ENCODE data around the gene AGPAT3. TPM values are rescaled to one million over a fixed set of nuclear protein-coding genes. Genes with fewer than 3 reads are reported as not detected.

Gene AGPAT3
- polyA plus RNA-seq, 2 of the 4 experiments (the other 2 are of a cell fraction) = 18.2 to 20.3 TPM

DNA sequence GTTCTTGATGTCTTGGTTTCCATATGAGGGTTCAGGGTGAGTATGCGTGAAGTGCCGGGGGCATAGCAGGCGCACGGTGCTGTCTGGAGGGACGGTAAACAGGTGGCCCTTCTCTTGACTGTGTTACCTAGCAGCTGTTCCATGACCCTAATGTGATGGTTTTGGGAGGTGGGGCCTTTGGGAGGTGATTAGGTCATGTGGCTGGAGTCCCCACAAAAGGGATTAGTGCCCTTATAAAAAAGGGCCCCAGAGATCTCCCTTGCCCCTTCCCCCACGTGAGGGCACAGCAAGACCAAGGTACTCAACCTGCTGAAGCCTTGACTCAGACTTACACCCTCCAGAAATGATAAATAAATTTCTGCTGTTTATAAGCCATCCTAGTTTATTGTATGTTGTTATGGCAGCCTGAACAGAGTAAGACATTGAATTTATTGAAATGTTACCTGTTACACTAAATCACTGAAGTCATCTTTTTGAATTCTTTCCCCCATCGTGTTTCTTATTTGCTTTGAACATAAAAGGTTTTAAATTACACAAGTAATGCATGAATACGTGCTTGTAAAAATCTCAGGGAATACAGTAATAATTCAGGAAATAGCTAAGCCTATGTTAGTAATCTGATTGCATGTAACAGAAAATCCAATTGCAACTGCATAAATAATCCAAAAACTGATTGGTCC, 162.7 kb downstream of the AGPAT3 start:
- Histone ChIP-seq H3K4me2 (no peak overlapping the region), H3K4me3 (no peak overlapping the region), H3K9me3 (no peaks in the 10 kb centered on the region), H3K27ac (no peak overlapping the region), H3K4me1 (peaks cover 9% of the 10 kb centered on the region; the same call in 1 of the 3 replicates)
- POLR2A ChIA-PET = no interaction called here
- DNase-seq (ENCODE audit: low read depth in 1 of 2, low spot score in 1 of 2) (no peak), ATAC-seq (no peak), FAIRE-seq (no peak)
- no peak for TF ChIP-seq TFCP2L1 (CRISPR knock-in tag; IDR thresholded peaks at IDR 0.05)
- TF ChIP-seq ZNF302 (CRISPR knock-in tag; IDR thresholded peaks at IDR 0.05) = no peak
- no peak for TF ChIP-seq NPAS2 (CRISPR knock-in tag; IDR thresholded peaks at IDR 0.05; ENCODE audit: borderline replicate concordance)
- no peak for TF ChIP-seq HEYL (CRISPR knock-in tag; IDR thresholded peaks at IDR 0.05)
- no peak for TF ChIP-seq HMGXB4 (CRISPR knock-in tag; IDR thresholded peaks at IDR 0.05; ENCODE audit: borderline replicate concordance)
- no peak for TF ChIP-seq MYC (IDR thresholded peaks at IDR 0.05; ENCODE audit: borderline replicate concordance, low read length)
- no peak for TF ChIP-seq RNF2 (IDR thresholded peaks at IDR 0.05; ENCODE audit: borderline replicate concordance, low read depth)
- no peak for TF ChIP-seq NR3C1 (IDR thresholded peaks at IDR 0.05)
- TF ChIP-seq RAD21 (conservative IDR thresholded peaks at IDR 0.05 in 1 of 2, IDR thresholded peaks at IDR 0.05 in 1 of 2) = no peak
- no peak for TF ChIP-seq TP53 (CRISPR knock-in tag; IDR thresholded peaks at IDR 0.05)
- no peak for TF ChIP-seq CTCF (IDR thresholded peaks at IDR 0.05)
- no peak for TF ChIP-seq ZFP36 (IDR thresholded peaks at IDR 0.05; ENCODE audit: borderline replicate concordance, partially characterized antibody)
- TF ChIP-seq BHLHE40 (IDR thresholded peaks at IDR 0.05; ENCODE audit: low read depth, low read length) = no peak
- no peak for TF ChIP-seq HOXB5 (CRISPR knock-in tag; IDR thresholded peaks at IDR 0.05)
- TF ChIP-seq, protein P1, sequence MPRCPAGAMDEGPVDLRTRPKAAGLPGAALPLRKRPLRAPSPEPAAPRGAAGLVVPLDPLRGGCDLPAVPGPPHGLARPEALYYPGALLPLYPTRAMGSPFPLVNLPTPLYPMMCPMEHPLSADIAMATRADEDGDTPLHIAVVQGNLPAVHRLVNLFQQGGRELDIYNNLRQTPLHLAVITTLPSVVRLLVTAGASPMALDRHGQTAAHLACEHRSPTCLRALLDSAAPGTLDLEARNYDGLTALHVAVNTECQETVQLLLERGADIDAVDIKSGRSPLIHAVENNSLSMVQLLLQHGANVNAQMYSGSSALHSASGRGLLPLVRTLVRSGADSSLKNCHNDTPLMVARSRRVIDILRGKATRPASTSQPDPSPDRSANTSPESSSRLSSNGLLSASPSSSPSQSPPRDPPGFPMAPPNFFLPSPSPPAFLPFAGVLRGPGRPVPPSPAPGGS (IDR thresholded peaks at IDR 0.05) = no peak
- TF ChIP-seq EP300 (IDR thresholded peaks at IDR 0.05) = no peak
- TF ChIP-seq PBX3 (IDR thresholded peaks at IDR 0.05) = no peak
- no peak for TF ChIP-seq MAZ (IDR thresholded peaks at IDR 0.05; ENCODE audit: borderline replicate concordance, low read depth, low read length)
- no peak for TF ChIP-seq ATOH8 (CRISPR knock-in tag; IDR thresholded peaks at IDR 0.05; ENCODE audit: low read depth)
- CTCF ChIA-PET = no interaction called here
- WGBS (ENCODE audit: missing lambda C conversion rate) = 85% methylated on average over 8 of the region's 8 CpGs

GRCh38 chr21:44028287-44028659, 163.2 kb downstream of the AGPAT3 start:
- no peak overlapping the region for H3K4me2 ChIP-seq
- TF ChIP-seq CBX2 (IDR thresholded peaks at IDR 0.05; ENCODE audit: borderline replicate concordance, low read depth) = no peak
- TF ChIP-seq MAX (IDR thresholded peaks at IDR 0.05) = no peak
- TF ChIP-seq MYC (IDR thresholded peaks at IDR 0.05; ENCODE audit: borderline replicate concordance, low read length) = no peak
- TF ChIP-seq ZC3H11A (IDR thresholded peaks at IDR 0.05) = no peak
- TF ChIP-seq ZNF302 (CRISPR knock-in tag; IDR thresholded peaks at IDR 0.05) = no peak
- TF ChIP-seq HOXB13 (CRISPR knock-in tag; IDR thresholded peaks at IDR 0.05; ENCODE audit: low read depth) = no peak
- TF ChIP-seq HOXA7 (CRISPR knock-in tag; IDR thresholded peaks at IDR 0.05) = no peak
- no peak for TF ChIP-seq MAZ (IDR thresholded peaks at IDR 0.05; ENCODE audit: borderline replicate concordance, low read depth, low read length)
- TF ChIP-seq CHD2 (IDR thresholded peaks at IDR 0.05; ENCODE audit: low read length, partially characterized antibody) = no peak
- no peak for TF ChIP-seq ZSCAN20 (CRISPR knock-in tag; IDR thresholded peaks at IDR 0.05)
- TF ChIP-seq GATA3 (IDR thresholded peaks at IDR 0.05; ENCODE audit: borderline replicate concordance) = no peak
- TF ChIP-seq JUN (IDR thresholded peaks at IDR 0.05) = no peak
- TF ChIP-seq ESRRA (IDR thresholded peaks at IDR 0.05; ENCODE audit: borderline replicate concordance, low read length) = no peak
- no peak for TF ChIP-seq SREBF2 (IDR thresholded peaks at IDR 0.05)
- no peak for TF ChIP-seq EHMT2 (IDR thresholded peaks at IDR 0.05; ENCODE audit: low read depth)
- TF ChIP-seq NR3C1 (IDR thresholded peaks at IDR 0.05) = no peak
- TF ChIP-seq CHD4 (IDR thresholded peaks at IDR 0.05; ENCODE audit: borderline replicate concordance) = no peak
- ATAC-seq (no peak), DNase-seq (ENCODE audit: low read depth in 1 of 2, low spot score in 1 of 2) (no peak), FAIRE-seq (no peak)
- POLR2A ChIA-PET = no interaction called here
- H3K27ac ChIP-seq = no peak overlapping the region
- peaks cover 9% of the 10 kb centered on the region; the same call in 1 of the 3 replicates for H3K4me1 ChIP-seq
- CTCF ChIA-PET = no interaction called here
- H3K9me3 ChIP-seq = no peaks in the 10 kb centered on the region
- no peak overlapping the region for H3K4me3 ChIP-seq
- 84% methylated on average over 6 of the region's 6 CpGs for WGBS (ENCODE audit: missing lambda C conversion rate)
